HG03060 (cell line): ENCODE measurements around the gene SRMS.
"Not testable (repeated sequence)": the region's sequence is repeated elsewhere in the genome, so short reads cannot be mapped to it uniquely, and the experiment has no call there.

ENCODE experiments used
- ATAC-seq: cut with Tn5 transposase; IDR thresholded peaks from one replicate; pipeline ENCODE4 v1.9.1; 2021; ENCODE audit warnings: low read depth, moderate number of reproducible peaks; ENCODE audit not compliant: unreplicated experiment

Gene SRMS

GRCh38 chr20:63579017-63579694, 31.6 kb upstream of the SRMS start:
- ATAC-seq, result no peak

GRCh38 chr20:63578224-63579016, 30.9 kb upstream of the SRMS start:
- no peak for ATAC-seq

- ATAC-seq, result no peak
Observed at GRCh38 chr20:63577317-63577894, 29.9 kb upstream of the SRMS start.

GRCh38 chr20:63576311-63576710, 28.8 kb upstream of the SRMS start:
- no peak for ATAC-seq

- no peak for ATAC-seq
Observed at GRCh38 chr20:63574829-63575743, 27.5 kb upstream of the SRMS start.

- ATAC-seq, result no peak
Observed at GRCh38 chr20:63574156-63574828, 26.7 kb upstream of the SRMS start, which contains the start of gene HELZ2. Gene HELZ2 (minus strand): TSS chr20:63574239. CDS start chr20:63572385, 1,854 bp downstream.

- ATAC-seq, result no peak
Observed at GRCh38 chr20:63573647-63574131, 26.1 kb upstream of the SRMS start.

- no peak for ATAC-seq
Observed at GRCh38 chr20:63572788-63573646, 25.5 kb upstream of the SRMS start.

GRCh38 chr20:63572071-63572787, 24.7 kb upstream of the SRMS start:
- ATAC-seq, result no peak

- ATAC-seq, result not testable (repeated sequence)
Observed at GRCh38 chr20:63571087-63571478, 23.5 kb upstream of the SRMS start.

- ATAC-seq, result no peak
Observed at GRCh38 chr20:63570281-63571086, 22.9 kb upstream of the SRMS start.

- ATAC-seq, result no peak
Observed at GRCh38 chr20:63568986-63569949, 21.7 kb upstream of the SRMS start.

- ATAC-seq, result no peak
Observed at GRCh38 chr20:63568170-63568981, 20.8 kb upstream of the SRMS start.

- ATAC-seq, result no peak
Observed at GRCh38 chr20:63567386-63568169, 20.0 kb upstream of the SRMS start.

- ATAC-seq, result no peak
Observed at GRCh38 chr20:63567136-63567385, 19.5 kb upstream of the SRMS start.
